Neural progenitor cell (in vitro differentiated cells): ENCODE data around the gene GPR132. TPM values are rescaled to one million over a fixed set of nuclear protein-coding genes. Genes with fewer than 3 reads are reported as not detected.
A peak's percentile ranks its signal among the peaks of the same experiment; 100 is the strongest.

ENCODE experiments used
- DNase-seq: peaks from one replicate; pipeline ENCODE4 v3.0.0-alpha.2; 2016; ENCODE audit warnings: low spot score
- H2AFZ ChIP-seq: fragments of 200-600 bp; sonication (generic); replicated peaks from 2 replicates; pipeline ENCODE4 v1.6.1; 2016; ENCODE audit warnings: antibody characterized with exemption
- H3F3A ChIP-seq: fragments of 200-600 bp; sonication (generic); 2 replicates; pipeline ENCODE4 v1.6.1; 2016; ENCODE audit warnings: antibody characterized with exemption, low read depth
- H3K27ac ChIP-seq: fragments of 200-600 bp; sonication (generic); 2 replicates; pipeline ENCODE4 v1.5.1; 2016; ENCODE audit warnings: mild to moderate bottlenecking
- H3K27me3 ChIP-seq: fragments of 200-600 bp; sonication (generic); 2 replicates; pipeline ENCODE4 v1.6.1; 2016; ENCODE audit warnings: mild to moderate bottlenecking, moderate library complexity
- H3K36me3 ChIP-seq: fragments of 200-600 bp; sonication (generic); 2 replicates; pipeline ENCODE4 v1.5.1; 2016
- H3K4me1 ChIP-seq: fragments of 200-600 bp; sonication (generic); 2 replicates; pipeline ENCODE4 v1.6.1; 2016; ENCODE audit warnings: mixed run types
- H3K4me2 ChIP-seq: fragments of 200-600 bp; sonication (generic); 2 replicates; pipeline ENCODE4 v1.6.1; 2016
- H3K4me3 ChIP-seq: fragments of 200-600 bp; sonication (generic); 2 replicates; pipeline ENCODE4 v1.5.1; 2016
- H3K79me2 ChIP-seq: fragments of 200-600 bp; sonication (generic); 2 replicates; pipeline ENCODE4 v1.6.1; 2016; ENCODE audit warnings: low read depth
- H3K9ac ChIP-seq: fragments of 200-600 bp; sonication (generic); 2 replicates; pipeline ENCODE4 v1.6.1; 2016
- H3K9me3 ChIP-seq: fragments of 200-600 bp; sonication (generic); 2 replicates; pipeline ENCODE4 v1.5.1; 2016; ENCODE audit warnings: low read depth
- H4K20me1 ChIP-seq: fragments of 200-600 bp; sonication (generic); 2 replicates; pipeline ENCODE4 v1.6.1; 2016; ENCODE audit warnings: low read depth
- H3K27ac Mint-ChIP-seq: 3 replicates; pipeline ENCODE4 v1.8.0; 2021; ENCODE audit warnings: mixed read lengths
- H3K27me3 Mint-ChIP-seq: 2 replicates; pipeline ENCODE4 v1.8.0; 2022; ENCODE audit warnings: low read depth, mild to moderate bottlenecking, inconsistent platforms, moderate library complexity, mixed read lengths; ENCODE audit not compliant: insufficient read depth
- H3K36me3 Mint-ChIP-seq: 3 replicates; pipeline ENCODE4 v1.8.0; 2021; ENCODE audit warnings: mixed read lengths
- H3K4me1 Mint-ChIP-seq: 3 replicates; pipeline ENCODE4 v1.8.0; 2021; ENCODE audit warnings: mixed read lengths
- H3K4me3 Mint-ChIP-seq: 3 replicates; pipeline ENCODE4 v1.8.0; 2021; ENCODE audit warnings: mild to moderate bottlenecking, moderate library complexity, mixed read lengths
- H3K9me3 Mint-ChIP-seq: 3 replicates; pipeline ENCODE4 v1.8.0; 2020; ENCODE audit warnings: mixed read lengths
- CTCF ChIP-seq: fragments of 200-600 bp; sonication (generic); IDR thresholded peaks from 2 replicates; pipeline ENCODE4 v1.5.1; 2017; ENCODE audit warnings: antibody characterized with exemption, mild to moderate bottlenecking
- EZH2 ChIP-seq: fragments of 200-600 bp; sonication (generic); IDR thresholded peaks from 2 replicates; pipeline ENCODE4 v1.6.1; 2017; ENCODE audit warnings: antibody characterized with exemption, mild to moderate bottlenecking, moderate library complexity
- EZH2phosphoT487 ChIP-seq: fragments of 200-600 bp; sonication (generic); IDR thresholded peaks from 2 replicates; pipeline ENCODE4 v1.6.1; 2017; ENCODE audit warnings: antibody characterized with exemption
- total RNA-seq: library from RNA; depleted of rRNA; stranded (reverse); fragments of >200 nt; gene quantifications from 2 replicates; pipeline ENCODE4 v1.2.3, GENCODE V29; 2015; ENCODE audit warnings: low replicate concordance

Gene GPR132
- total RNA-seq, 1 donor from 2014 or later: 0.51 TPM

- Histone ChIP-seq H3K36me3 (no peaks in the 10 kb centered on the region), H2AFZ (no peak overlapping the region), H3K4me2 (peak overlapping the region; percentile 100), H3K9me3 (no peaks in the 10 kb centered on the region), H3K9ac (peak overlapping the region; percentile 15), H3K4me1 (peaks cover 42% of the 10 kb centered on the region), H3K4me3 (no peak overlapping the region), H3F3A (peaks cover 36% of the 10 kb centered on the region), H3K27ac (peak overlapping the region; percentile 38), H3K79me2 (peaks cover 99% of the 10 kb centered on the region), H4K20me1 (peaks cover 96% of the 10 kb centered on the region), H3K27me3 (no peaks in the 10 kb centered on the region)
- no peaks in the 10 kb centered on the region for H3K9me3 Mint-ChIP-seq
- H3K27ac Mint-ChIP-seq: no peak overlapping the region
- H3K36me3 Mint-ChIP-seq: peaks cover 23% of the 10 kb centered on the region
- TF ChIP-seq CTCF: no peak
- no peak for TF ChIP-seq EZH2phosphoT487
- no peak for TF ChIP-seq EZH2
- peaks cover 11% of the 10 kb centered on the region for H3K27me3 Mint-ChIP-seq
- no peak for DNase-seq
- H3K4me1 Mint-ChIP-seq: peaks cover 66% of the 10 kb centered on the region
- H3K4me3 Mint-ChIP-seq: no peak overlapping the region
Observed at GRCh38 chr14:105015905-105016304, 49.3 kb downstream of the GPR132 start.

GRCh38 chr14:105015242-105015641 is 50.0 kb downstream of the GPR132 start:
- Histone ChIP-seq H3K79me2 (peaks cover 100% of the 10 kb centered on the region), H3K4me3 (no peak overlapping the region), H4K20me1 (peaks cover 100% of the 10 kb centered on the region), H2AFZ (no peak overlapping the region), H3K4me1 (peaks cover 42% of the 10 kb centered on the region), H3K4me2 (peak overlapping the region; percentile 53), H3K27me3 (no peaks in the 10 kb centered on the region), H3K9ac (peak overlapping the region; percentile 17), H3F3A (peaks cover 42% of the 10 kb centered on the region), H3K9me3 (no peaks in the 10 kb centered on the region), H3K27ac (peak overlapping the region; percentile 38), H3K36me3 (no peaks in the 10 kb centered on the region)
- Mint-ChIP-seq H3K36me3 (peaks cover 23% of the 10 kb centered on the region), H3K4me3 (no peak overlapping the region), H3K4me1 (peaks cover 68% of the 10 kb centered on the region), H3K27me3 (peaks cover 11% of the 10 kb centered on the region), H3K27ac (peak overlapping the region; percentile 1), H3K9me3 (no peaks in the 10 kb centered on the region)
- DNase-seq: no peak
- no peak for TF ChIP-seq EZH2
- TF ChIP-seq CTCF: no peak
- no peak for TF ChIP-seq EZH2phosphoT487

DNA sequence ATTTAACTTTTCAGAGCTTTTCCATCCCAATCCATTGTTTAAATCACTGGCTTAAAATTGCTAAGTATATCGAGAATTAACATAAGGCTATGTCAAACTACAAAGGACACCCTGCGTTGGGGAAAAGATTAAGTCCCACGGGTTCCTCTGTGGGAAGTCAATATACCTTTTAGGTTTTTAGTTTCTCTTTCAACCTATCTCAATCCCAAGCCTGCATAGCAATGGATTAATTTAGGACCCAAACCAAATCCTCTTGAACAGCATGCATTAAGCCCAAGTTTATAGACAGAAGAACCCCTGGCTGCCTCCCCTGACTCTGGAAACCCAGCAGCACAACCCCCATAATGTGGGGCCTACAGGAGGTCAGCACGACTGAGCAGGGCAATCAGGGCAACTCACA is 50.6 kb downstream of the GPR132 start:
- H3K4me1 ChIP-seq: peaks cover 41% of the 10 kb centered on the region
- H2AFZ ChIP-seq: no peak overlapping the region
- no peaks in the 10 kb centered on the region for H3K9me3 ChIP-seq
- Mint-ChIP-seq H3K27me3 (peaks cover 6% of the 10 kb centered on the region), H3K36me3 (peaks cover 23% of the 10 kb centered on the region), H3K27ac (peak overlapping the region; percentile 22), H3K9me3 (no peaks in the 10 kb centered on the region), H3K4me1 (peaks cover 63% of the 10 kb centered on the region), H3K4me3 (no peak overlapping the region)
- peak overlapping the region; percentile 53 for H3K4me2 ChIP-seq
- no peak for DNase-seq
- no peaks in the 10 kb centered on the region for H3K36me3 ChIP-seq
- peaks cover 100% of the 10 kb centered on the region for H3K79me2 ChIP-seq
- H4K20me1 ChIP-seq: peaks cover 100% of the 10 kb centered on the region
- no peak overlapping the region for H3K4me3 ChIP-seq
- no peaks in the 10 kb centered on the region for H3K27me3 ChIP-seq
- H3K9ac ChIP-seq: peak overlapping the region; percentile 17
- TF ChIP-seq EZH2: no peak
- no peak for TF ChIP-seq CTCF
- no peak for TF ChIP-seq EZH2phosphoT487
- H3K27ac ChIP-seq: no peak overlapping the region
- peaks cover 43% of the 10 kb centered on the region for H3F3A ChIP-seq
